GM12878 (cell line): ENCODE data around the gene CACNA1S. TPM values are rescaled to one million over a fixed set of nuclear protein-coding genes. Genes with fewer than 3 reads are reported as not detected.

Experiments used
- ATAC-seq: fragments of 200-7000 bp; cut with Tn5 transposase; 3 replicates; pipeline ENCODE4 v1.9.1; 2020; ENCODE audit warnings: mild to moderate bottlenecking, moderate library complexity
- BruUV-seq: library from RNA; stranded (reverse); fragments of 400-500 nt; replicated peaks from 2 replicates; lab custom pipeline; 2021; lab: Mats Ljungman, UMichigan
- CTCF ChIA-PET: fragments of 300-600 bp; sonication (Branson Sonifier 250); formaldehyde crosslinking; extraction: SDS; loops from one replicate; lab custom pipeline; 2021; ENCODE audit warnings: inconsistent platforms; lab: Yijun Ruan, JAX
- POLR2A ChIA-PET: fragments of 350-600 bp; formaldehyde crosslinking; extraction: SDS; loops from one replicate; lab custom pipeline; 2021; ENCODE audit warnings: inconsistent platforms; lab: Charles Lee
- RAD21 ChIA-PET: fragments of 300-600 bp; sonication (Branson Sonifier 250); formaldehyde crosslinking; loops from one replicate; lab custom pipeline; 2023; ENCODE audit warnings: antibody characterized with exemption; ENCODE audit not compliant: unreplicated experiment; lab: Charles Lee
- SMC1A ChIA-PET: fragments of 300-600 bp; sonication (Branson Sonifier 250); formaldehyde crosslinking; loops from one replicate; lab custom pipeline; 2023; ENCODE audit not compliant: unreplicated experiment, uncharacterized antibody; lab: Charles Lee
- DNase-seq: peaks from one replicate; pipeline ENCODE4 v3.0.0-alpha.2; 2011; ENCODE audit warnings: low read depth, low spot score
- FAIRE-seq: peaks from 3 replicates; lab custom pipeline; 2011; peaks lifted over from hg19 to GRCh38; lab: Jason Lieb, UNC
- H2AFZ ChIP-seq: 2 replicates; pipeline ENCODE4 v1.6.0; 2011; ENCODE audit warnings: low read depth, low read length, control low read depth; ENCODE audit not compliant: control insufficient read depth
- H3K27ac ChIP-seq: 2 replicates; pipeline ENCODE4 v1.5.1; 2011; ENCODE audit warnings: control low read depth; ENCODE audit not compliant: control insufficient read depth, insufficient read depth
- H3K27me3 ChIP-seq, 2 experiments: replicated peaks in 1 of 2; 2 replicates each; pipeline versions ENCODE4 v1.6.0 to v1.6.1; 2011; ENCODE audit warnings: low read length in 1 of 2; ENCODE audit not compliant: control insufficient read depth in 2 of 2, insufficient read depth in 2 of 2
- H3K36me3 ChIP-seq, 2 experiments: 2 replicates each; pipeline ENCODE4 v1.5.1; 2011; ENCODE audit warnings: low read length in 1 of 2; ENCODE audit not compliant: control insufficient read depth in 2 of 2, insufficient read depth in 2 of 2
- H3K4me1 ChIP-seq: 2 replicates; pipeline ENCODE4 v1.6.1; 2011; ENCODE audit warnings: mild to moderate bottlenecking, low read length, moderate library complexity, mixed read lengths; ENCODE audit not compliant: control insufficient read depth, insufficient read depth
- H3K4me2 ChIP-seq: 2 replicates; pipeline ENCODE4 v1.6.0; 2011; ENCODE audit warnings: control low read depth; ENCODE audit not compliant: control insufficient read depth, insufficient read depth
- H3K4me3 ChIP-seq: fragments of 200-600 bp; sonication (generic); 2 replicates; pipeline ENCODE4 v1.5.1; 2016
- H3K79me2 ChIP-seq: 2 replicates; pipeline ENCODE4 v1.6.0; 2011; ENCODE audit warnings: low read length; ENCODE audit not compliant: control insufficient read depth, insufficient read depth
- H3K9ac ChIP-seq: 2 replicates; pipeline ENCODE4 v1.8.0; 2011; ENCODE audit warnings: low read length, control low read depth, mixed read lengths; ENCODE audit not compliant: control insufficient read depth, insufficient read depth
- H3K9me3 ChIP-seq: replicated peaks from 3 replicates; pipeline ENCODE4 v1.5.1; 2011; ENCODE audit warnings: mild to moderate bottlenecking, low read length; ENCODE audit not compliant: control insufficient read depth, insufficient read depth
- H4K20me1 ChIP-seq: 2 replicates; pipeline ENCODE4 v1.6.0; 2011; ENCODE audit not compliant: control insufficient read depth, insufficient read depth
- CHD4 ChIP-seq: fragments of 200-600 bp; sonication (generic); IDR thresholded peaks from 2 replicates; pipeline ENCODE4 v1.6.1; 2016; ENCODE audit warnings: mild to moderate bottlenecking
- CTCF ChIP-seq, 3 experiments: IDR thresholded peaks in 2 of 3; conservative IDR thresholded peaks in 1 of 3; 2 replicates each; pipeline ENCODE4 v1.5.1; 2011; ENCODE audit warnings: low read depth in 3 of 3, low read length in 3 of 3, mild to moderate bottlenecking in 3 of 3, control low read depth in 2 of 3, moderate library complexity in 2 of 3, inconsistent platforms in 1 of 3, mixed read lengths in 1 of 3; ENCODE audit not compliant: control insufficient read depth in 2 of 3, insufficient read depth in 1 of 3; ENCODE audit errors: extremely low read depth in 1 of 3
- E4F1 ChIP-seq: fragments of 450-650 bp; IDR thresholded peaks from 2 replicates; pipeline ENCODE4 v1.6.1; 2018; ENCODE audit warnings: borderline replicate concordance, mild to moderate bottlenecking; ENCODE audit not compliant: partially characterized antibody
- GABPA ChIP-seq: IDR thresholded peaks from 2 replicates; pipeline ENCODE4 v1.6.1; 2014; ENCODE audit warnings: antibody characterized with exemption, low read depth, mild to moderate bottlenecking, inconsistent platforms
- MYC ChIP-seq: IDR thresholded peaks from 2 replicates; pipeline ENCODE4 v1.6.1; 2011; ENCODE audit warnings: mild to moderate bottlenecking, low read length, moderate library complexity, inconsistent platforms; ENCODE audit not compliant: insufficient read depth, insufficient replicate concordance, insufficient read length, severe bottlenecking
- NR2C1 ChIP-seq: fragments of 450-650 bp; IDR thresholded peaks from 2 replicates; pipeline ENCODE4 v1.6.1; 2017; ENCODE audit warnings: antibody characterized with exemption, mild to moderate bottlenecking, moderate library complexity
- NRF1 ChIP-seq: conservative IDR thresholded peaks from 2 replicates; pipeline ENCODE4 v1.6.1; 2011; ENCODE audit warnings: mild to moderate bottlenecking, low read depth, low read length, improper control_type of control experiment
- PBX3 ChIP-seq: IDR thresholded peaks from 2 replicates; pipeline ENCODE4 v1.6.1; 2011; ENCODE audit warnings: mild to moderate bottlenecking, low read depth, low read length, moderate library complexity; ENCODE audit not compliant: insufficient replicate concordance
- SRF ChIP-seq, 2 experiments: IDR thresholded peaks; 2 replicates each; pipeline ENCODE4 v1.6.1; 2011; ENCODE audit warnings: low read depth in 2 of 2, low read length in 2 of 2, mild to moderate bottlenecking in 1 of 2, moderate library complexity in 1 of 2
- ZBTB11 ChIP-seq: fragments of 450-650 bp; formaldehyde crosslinking; IDR thresholded peaks from 2 replicates; pipeline ENCODE4 v1.5.0; 2022; ENCODE audit warnings: mild to moderate bottlenecking, missing genetic modification characterization
- WGBS: methylation state at CpG from one replicate; pipeline ENCODE4 v1.1.6; 2016; ENCODE audit warnings: low lambda C conversion rate; ENCODE audit not compliant: insufficient replicate concordance, insufficient coverage; ENCODE audit errors: missing lambda C conversion rate; 5-methylcytosine and 5-hydroxymethylcytosine counted together
- in situ Hi-C: fragments of 300-500 bp; cut with MboI; formaldehyde crosslinking; loops from 9 replicates; pipeline ENCODE4 v1.14.3; 2018; ENCODE audit warnings: mixed read lengths
- intact Hi-C: fragments of 100-400 bp; cut with micrococcal nuclease; formaldehyde crosslinking; loops from one replicate; pipeline ENCODE4 v1.14.2; 2022; ENCODE audit not compliant: unreplicated experiment
- polyA plus RNA-seq, 11 experiments: library from polyadenylated mRNA; depleted of rRNA in 4 of 11; unstranded in 6 of 11; stranded (reverse) in 5 of 11; fragments of >200 nt; fragmentation: Nextera tagmentation in 4 of 11; fragmentation: Illumina TruSeq in 1 of 11; extraction: Ambion mirVana in 4 of 11; extraction: Trizol in 1 of 11; gene quantifications; 1 replicate in 1 of 11; 2 replicates in 10 of 11; pipeline versions ENCODE4 v1.2.1 to v1.2.3, GENCODE V29; 2011 to 2016; ENCODE audit warnings: inconsistent platforms in 2 of 11, missing spikeins in 2 of 11, low read depth in 1 of 11
- total RNA-seq, 4 experiments: library from RNA; depleted of rRNA in 3 of 4; stranded (reverse); fragments of >200 nt in 3 of 4; fragmentation: Illumina TruSeq in 1 of 4; extraction: Trizol in 1 of 4; gene quantifications; 2 replicates each; pipeline versions ENCODE4 v1.2.1 to v1.2.3, GENCODE V29; 2013 to 2021

The CACNA1S gene
- total and polyA plus RNA-seq, 10 of the 15 experiments (the other 5 are each of a cell fraction or from before 2014, with no cell fraction given), result under 0.01 to 0.04 (median 0.02) TPM; not detected in 6

GRCh38 chr1:201139306-201139705, 27.1 kb upstream of the CACNA1S start:
- intact Hi-C loops (no loop called here), in situ Hi-C loops (no loop called here)
- no TSS peak for BruUV-seq
- Histone ChIP-seq H3K9me3 (no peaks in the 10 kb centered on the region), H3K27ac (no peak overlapping the region), H3K4me3 (no peak overlapping the region), H3K79me2 (no peaks in the 10 kb centered on the region), H2AFZ (no peak overlapping the region), H3K9ac (no peak overlapping the region), H3K4me1 (no peaks in the 10 kb centered on the region), H3K36me3 (peaks cover 4 to 6% of the 10 kb centered on the region in 2 experiments; a peak in 3 of 4 replicates), H3K27me3 (no peaks in the 10 kb centered on the region), H3K4me2 (no peak overlapping the region), H4K20me1 (no peaks in the 10 kb centered on the region; the same call in 1 of the 2 replicates)
- ChIA-PET POLR2A (no interaction called here), SMC1A (no interaction called here), RAD21 (no interaction called here), CTCF (interaction anchor here (1.1 to 2.0 kb wide), 2 partner anchors 15 to 20 kb away, joined by 4 to 7 read pairs; partner anchors contain the start of gene TMEM9)
- ATAC-seq, result no peak
- DNase-seq, result no peak
- FAIRE-seq, result no peak
- 92% methylated on average over 5 of the region's 5 CpGs for WGBS
- no peak for TF ChIP-seq SRF (IDR thresholded peaks at IDR 0.05; ENCODE audit: low read depth in 2 of 2, low read length in 2 of 2)
- TF ChIP-seq ZBTB11 (CRISPR knock-in tag), result no peak
- no peak for TF ChIP-seq MYC
- TF ChIP-seq CTCF (IDR thresholded peaks at IDR 0.05 in 2 of 3, conservative IDR thresholded peaks at IDR 0.05 in 1 of 3; ENCODE audit: control insufficient read depth in 2 of 3, extremely low read depth in 1 of 3, insufficient read depth in 1 of 3, low read depth in 3 of 3, low read length in 3 of 3), result no peak
- TF ChIP-seq GABPA, result no peak
- no peak for TF ChIP-seq NR2C1
- TF ChIP-seq CHD4, result no peak
- no peak for TF ChIP-seq E4F1
- no peak for TF ChIP-seq PBX3
- TF ChIP-seq NRF1, result no peak
